Measurements from ENCODE around the gene PRKN.

DNA sequence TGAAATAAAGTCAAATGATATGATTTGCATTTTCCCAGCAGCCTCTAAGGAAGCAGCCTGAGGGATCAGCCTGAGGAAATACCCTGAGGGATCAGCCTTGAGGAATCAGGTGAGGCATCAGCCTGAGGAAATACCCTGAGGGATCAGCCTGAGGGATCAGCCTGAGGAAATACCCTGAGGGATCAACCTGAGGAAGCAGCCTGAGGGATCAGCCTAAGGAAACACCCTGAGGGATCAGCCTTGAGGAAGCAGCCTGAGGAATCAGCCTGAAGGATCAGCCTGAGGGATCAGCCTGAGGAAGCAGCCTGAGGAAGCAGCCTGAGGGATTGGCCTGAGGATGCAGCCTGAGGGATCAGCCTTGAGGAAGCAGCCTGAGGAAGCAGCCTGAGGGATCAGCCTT, 784.0 kb downstream of the PRKN start:
- TF ChIP-seq GATA2 (IDR thresholded peaks at IDR 0.05; ENCODE audit: low read depth, low read length) (no peak), GATA3 (IDR thresholded peaks at IDR 0.05; ENCODE audit: low read depth, low read length) (no peak)
